Measurements from ENCODE around the gene DHRS2.

DHRS2 gene

GRCh38 chr14:23647619-23648018, 11.5 kb downstream of the DHRS2 start:
- Histone ChIP-seq H3K9ac (ENCODE audit: low read length) (no peak overlapping the region), H3F3A (ENCODE audit: insufficient read depth) (no peaks in the 10 kb centered on the region), H3K36me3 (ENCODE audit: low read length) (no peaks in the 10 kb centered on the region), H3K9me2 (replicated peaks; ENCODE audit: insufficient read depth, low read length) (no peaks in the 10 kb centered on the region), H3K4me2 (ENCODE audit: low read depth, low read length, poor library complexity, severe bottlenecking) (no peak overlapping the region), H3K27ac (ENCODE audit: low read depth, low read length) (no peak overlapping the region), H3K9me3 (ENCODE audit: insufficient read depth, low read length) (no peaks in the 10 kb centered on the region), H3K27me3 (ENCODE audit: low read length) (no peaks in the 10 kb centered on the region), H3K4me3 (ENCODE audit: insufficient read depth, low read length, poor library complexity, severe bottlenecking) (no peak overlapping the region), H2AFZ (ENCODE audit: low read depth, low read length, severe bottlenecking) (no peak overlapping the region), H4K20me1 (ENCODE audit: low read depth, low read length) (no peaks in the 10 kb centered on the region), H3K79me2 (ENCODE audit: insufficient read depth, low read length) (no peaks in the 10 kb centered on the region)
- TF ChIP-seq CTCF (IDR thresholded peaks at IDR 0.05; ENCODE audit: insufficient read depth, low read length, poor library complexity, severe bottlenecking) (no peak), EZH2phosphoT487 (conservative IDR thresholded peaks at IDR 0.05; ENCODE audit: low read length) (no peak)

GRCh38 chr14:23648764-23649460, 12.7 kb downstream of the DHRS2 start:
- Histone ChIP-seq H3K36me3 (ENCODE audit: low read length) (no peaks in the 10 kb centered on the region), H3F3A (ENCODE audit: insufficient read depth) (no peaks in the 10 kb centered on the region), H3K27me3 (ENCODE audit: low read length) (no peaks in the 10 kb centered on the region), H3K9me2 (replicated peaks; ENCODE audit: insufficient read depth, low read length) (no peaks in the 10 kb centered on the region), H3K9ac (ENCODE audit: low read length) (no peak overlapping the region), H3K79me2 (ENCODE audit: insufficient read depth, low read length) (no peaks in the 10 kb centered on the region), H3K4me2 (ENCODE audit: low read depth, low read length, poor library complexity, severe bottlenecking) (no peak overlapping the region), H2AFZ (ENCODE audit: low read depth, low read length, severe bottlenecking) (no peak overlapping the region), H3K9me3 (ENCODE audit: insufficient read depth, low read length) (no peaks in the 10 kb centered on the region), H3K27ac (ENCODE audit: low read depth, low read length) (no peak overlapping the region), H4K20me1 (ENCODE audit: low read depth, low read length) (no peaks in the 10 kb centered on the region), H3K4me3 (ENCODE audit: insufficient read depth, low read length, poor library complexity, severe bottlenecking) (no peak overlapping the region)
- TF ChIP-seq CTCF (IDR thresholded peaks at IDR 0.05; ENCODE audit: insufficient read depth, low read length, poor library complexity, severe bottlenecking) (no peak), EZH2phosphoT487 (conservative IDR thresholded peaks at IDR 0.05; ENCODE audit: low read length) (no peak)

- Histone ChIP-seq H3F3A (ENCODE audit: insufficient read depth) (no peaks in the 10 kb centered on the region), H3K9me2 (replicated peaks; ENCODE audit: insufficient read depth, low read length) (no peaks in the 10 kb centered on the region), H3K9me3 (ENCODE audit: insufficient read depth, low read length) (no peaks in the 10 kb centered on the region), H3K4me3 (ENCODE audit: insufficient read depth, low read length, poor library complexity, severe bottlenecking) (no peak overlapping the region), H2AFZ (ENCODE audit: low read depth, low read length, severe bottlenecking) (no peak overlapping the region), H3K79me2 (ENCODE audit: insufficient read depth, low read length) (no peaks in the 10 kb centered on the region), H3K27ac (ENCODE audit: low read depth, low read length) (no peak overlapping the region), H3K36me3 (ENCODE audit: low read length) (no peaks in the 10 kb centered on the region), H3K27me3 (ENCODE audit: low read length) (no peaks in the 10 kb centered on the region), H4K20me1 (ENCODE audit: low read depth, low read length) (no peaks in the 10 kb centered on the region), H3K4me2 (ENCODE audit: low read depth, low read length, poor library complexity, severe bottlenecking) (no peak overlapping the region), H3K9ac (ENCODE audit: low read length) (no peak overlapping the region)
- TF ChIP-seq EZH2phosphoT487 (conservative IDR thresholded peaks at IDR 0.05; ENCODE audit: low read length), result no peak
- TF ChIP-seq CTCF (IDR thresholded peaks at IDR 0.05; ENCODE audit: insufficient read depth, low read length, poor library complexity, severe bottlenecking), result no peak
These were observed 14.3 kb downstream of the DHRS2 start for GRCh38 chr14:23650506-23650905.

Data from SU-DHL-6 (cell line).